Measurements from ENCODE around the gene CATSPERE.
"Not testable (repeated sequence)": the region's sequence is repeated elsewhere in the genome, so short reads cannot be mapped to it uniquely, and the experiment has no call there.

Gene CATSPERE

DNA sequence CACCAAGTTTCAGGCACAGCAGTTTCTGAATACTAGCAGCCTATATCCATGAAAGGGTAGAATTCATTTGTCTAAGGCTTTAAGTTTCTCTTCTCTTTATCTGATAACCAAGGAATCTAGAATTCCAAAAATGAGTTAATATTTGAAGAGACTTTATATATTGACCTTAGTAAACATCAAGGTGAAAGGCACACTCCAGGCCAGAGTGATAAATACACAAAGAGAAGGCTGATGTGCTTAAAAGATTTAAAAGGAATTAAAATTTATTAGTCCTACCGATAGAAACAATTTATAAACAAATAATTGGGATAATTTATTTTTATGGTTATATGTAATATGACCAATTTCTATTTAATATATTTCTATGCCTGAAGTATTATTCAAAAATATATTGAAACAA is 98.5 kb downstream of the CATSPERE start:
- Mint-ChIP-seq H3K27me3 (ENCODE audit: low read depth, poor library complexity) (no peaks in the 10 kb centered on the region), H3K4me3 (no peak overlapping the region), H3K36me3 (ENCODE audit: low read depth) (peaks cover 22% of the 10 kb centered on the region), H3K9me3 (peaks cover 60% of the 10 kb centered on the region), H3K4me1 (peaks cover 4% of the 10 kb centered on the region), H3K27ac (no peak overlapping the region)
- DNase-seq, result no peak
- TF ChIP-seq, protein P1, sequence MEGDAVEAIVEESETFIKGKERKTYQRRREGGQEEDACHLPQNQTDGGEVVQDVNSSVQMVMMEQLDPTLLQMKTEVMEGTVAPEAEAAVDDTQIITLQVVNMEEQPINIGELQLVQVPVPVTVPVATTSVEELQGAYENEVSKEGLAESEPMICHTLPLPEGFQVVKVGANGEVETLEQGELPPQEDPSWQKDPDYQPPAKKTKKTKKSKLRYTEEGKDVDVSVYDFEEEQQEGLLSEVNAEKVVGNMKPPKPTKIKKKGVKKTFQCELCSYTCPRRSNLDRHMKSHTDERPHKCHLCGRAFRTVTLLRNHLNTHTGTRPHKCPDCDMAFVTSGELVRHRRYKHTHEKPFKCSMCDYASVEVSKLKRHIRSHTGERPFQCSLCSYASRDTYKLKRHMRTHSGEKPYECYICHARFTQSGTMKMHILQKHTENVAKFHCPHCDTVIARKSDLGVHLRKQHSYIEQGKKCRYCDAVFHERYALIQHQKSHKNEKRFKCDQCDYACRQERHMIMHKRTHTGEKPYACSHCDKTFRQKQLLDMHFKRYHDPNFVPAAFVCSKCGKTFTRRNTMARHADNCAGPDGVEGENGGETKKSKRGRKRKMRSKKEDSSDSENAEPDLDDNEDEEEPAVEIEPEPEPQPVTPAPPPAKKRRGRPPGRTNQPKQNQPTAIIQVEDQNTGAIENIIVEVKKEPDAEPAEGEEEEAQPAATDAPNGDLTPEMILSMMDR (IDR thresholded peaks at IDR 0.05), result no peak

GRCh38 chr1:244562877-244563276 is 101.8 kb downstream of the CATSPERE start:
- not testable (repeated sequence) for H3K27ac Mint-ChIP-seq; H3K4me3 Mint-ChIP-seq; DNase-seq; H3K27me3 Mint-ChIP-seq (ENCODE audit: low read depth, poor library complexity); H3K4me1 Mint-ChIP-seq
- H3K9me3 Mint-ChIP-seq, result peaks cover 37% of the 10 kb centered on the region
- peaks cover 23% of the 10 kb centered on the region for H3K36me3 Mint-ChIP-seq (ENCODE audit: low read depth)

DNA sequence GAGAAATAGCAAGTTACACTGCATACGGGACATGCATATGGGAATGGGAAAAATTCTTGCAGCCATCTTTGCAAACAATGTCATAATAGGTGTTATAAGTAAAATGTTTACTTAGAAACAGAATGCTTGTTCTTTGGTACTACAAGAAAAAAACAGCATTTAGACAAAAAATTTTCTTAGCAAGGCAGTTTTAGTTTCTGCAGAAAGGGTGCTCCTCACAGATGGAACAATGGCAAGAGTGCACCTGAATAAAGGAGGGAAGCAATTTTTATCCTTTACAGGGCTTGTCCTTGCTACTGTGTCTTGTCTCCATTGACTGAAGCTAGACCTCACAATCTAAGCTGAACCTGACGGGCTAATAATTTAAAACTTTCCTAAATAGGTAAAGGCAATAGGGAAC is 112.7 kb downstream of the CATSPERE start:
- Mint-ChIP-seq H3K4me3 (no peak overlapping the region), H3K4me1 (peaks cover 4% of the 10 kb centered on the region), H3K36me3 (ENCODE audit: low read depth) (peaks cover 5% of the 10 kb centered on the region), H3K27ac (no peak overlapping the region), H3K27me3 (ENCODE audit: low read depth, poor library complexity) (peaks cover 5% of the 10 kb centered on the region), H3K9me3 (peaks cover 40% of the 10 kb centered on the region)
- no peak for DNase-seq
- TF ChIP-seq, protein P1 (IDR thresholded peaks at IDR 0.05), result no peak

DNA sequence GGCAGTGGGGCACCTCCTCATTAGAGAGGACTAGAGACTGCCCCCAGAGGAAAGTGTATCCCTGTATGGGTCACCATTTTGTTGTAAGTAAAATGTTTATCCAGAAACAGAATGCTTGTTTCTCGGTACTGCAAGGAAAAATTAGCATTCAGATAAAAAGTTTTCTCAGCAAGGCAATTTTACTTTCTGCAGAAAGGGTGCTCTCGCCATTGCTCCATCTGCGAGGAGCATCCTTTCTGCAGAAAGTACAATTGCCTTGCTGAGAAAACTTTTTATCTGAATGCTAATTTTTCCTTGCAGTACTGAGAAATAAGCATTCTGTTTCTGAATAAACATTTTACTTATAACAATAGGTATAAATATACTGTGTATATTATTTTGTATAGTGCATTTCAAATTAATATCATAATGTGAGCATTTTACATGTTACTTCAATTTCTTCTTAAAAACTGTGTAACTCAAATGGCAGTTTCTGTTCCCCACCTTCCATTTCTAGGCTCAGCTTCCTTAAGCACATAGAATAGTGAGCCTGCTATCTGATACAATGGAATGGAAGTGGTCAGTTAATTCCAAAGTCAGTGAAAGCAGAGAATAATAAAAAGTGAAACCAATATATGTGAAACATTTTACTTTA is 115.3 kb downstream of the CATSPERE start:
- Mint-ChIP-seq H3K27ac (no peak overlapping the region), H3K27me3 (ENCODE audit: low read depth, poor library complexity) (peaks cover 5% of the 10 kb centered on the region), H3K4me3 (no peak overlapping the region), H3K4me1 (peaks cover 4% of the 10 kb centered on the region), H3K36me3 (ENCODE audit: low read depth) (peaks cover 5% of the 10 kb centered on the region), H3K9me3 (peaks cover 40% of the 10 kb centered on the region)
- TF ChIP-seq, protein P1 (IDR thresholded peaks at IDR 0.05), result no peak
- no peak for DNase-seq

DNA sequence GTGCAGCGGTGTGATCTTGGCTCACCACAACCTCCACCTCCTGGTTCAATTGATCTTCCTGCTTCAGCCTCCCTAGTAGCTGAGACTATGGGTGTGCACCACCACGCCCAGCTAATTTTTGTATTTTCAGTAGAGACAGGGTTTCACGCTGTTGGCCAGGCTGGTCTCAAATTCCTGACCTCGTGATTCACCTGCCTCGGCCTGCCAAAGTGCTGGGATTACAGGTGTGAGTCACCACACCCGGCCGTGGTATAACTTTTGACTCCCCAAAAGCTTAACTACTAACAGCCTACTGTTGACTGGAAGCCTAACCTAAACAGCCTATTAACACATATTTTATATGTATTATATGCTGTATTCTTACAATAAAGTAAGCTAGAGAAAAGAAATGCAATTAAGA is 117.1 kb downstream of the CATSPERE start:
- H3K4me3 Mint-ChIP-seq; H3K27me3 Mint-ChIP-seq (ENCODE audit: low read depth, poor library complexity); DNase-seq; H3K27ac Mint-ChIP-seq; H3K4me1 Mint-ChIP-seq; H3K36me3 Mint-ChIP-seq (ENCODE audit: low read depth): not testable (repeated sequence)
- peaks cover 35% of the 10 kb centered on the region for H3K9me3 Mint-ChIP-seq

- no peak for DNase-seq
- no peaks in the 10 kb centered on the region for H3K4me1 Mint-ChIP-seq
- no peak overlapping the region for H3K4me3 Mint-ChIP-seq
- H3K27ac Mint-ChIP-seq, result no peak overlapping the region
- no peaks in the 10 kb centered on the region for H3K36me3 Mint-ChIP-seq (ENCODE audit: low read depth)
- H3K9me3 Mint-ChIP-seq, result no peaks in the 10 kb centered on the region
- TF ChIP-seq, protein P1 (IDR thresholded peaks at IDR 0.05), result no peak
- no peaks in the 10 kb centered on the region for H3K27me3 Mint-ChIP-seq (ENCODE audit: low read depth, poor library complexity)
These were observed 122.4 kb downstream of the CATSPERE start for GRCh38 chr1:244583358-244583982.

GRCh38 chr1:244585867-244586266 is 124.8 kb downstream of the CATSPERE start:
- Mint-ChIP-seq H3K27me3 (ENCODE audit: low read depth, poor library complexity) (peaks cover 3% of the 10 kb centered on the region), H3K4me1 (no peaks in the 10 kb centered on the region), H3K4me3 (no peak overlapping the region), H3K27ac (no peak overlapping the region), H3K36me3 (ENCODE audit: low read depth) (no peaks in the 10 kb centered on the region), H3K9me3 (peaks cover 7% of the 10 kb centered on the region)
- no peak for DNase-seq
- TF ChIP-seq, protein P1 (IDR thresholded peaks at IDR 0.05), result no peak
